GM12891 (cell line): Measurements from ENCODE around the gene OGG1.

ENCODE experiments used
- DNase-seq: peaks from one replicate; pipeline ENCODE4 v3.0.0; 2011; ENCODE audit warnings: low spot score; ENCODE audit not compliant: insufficient read length
- FAIRE-seq: peaks from 2 replicates; lab custom pipeline; 2011; peaks lifted over from hg19 to GRCh38; lab: Jason Lieb, UNC
- PAX5 ChIP-seq: IDR thresholded peaks from 2 replicates; pipeline ENCODE4 v1.6.1; 2011; ENCODE audit warnings: low read length, moderate library complexity, mild to moderate bottlenecking; ENCODE audit not compliant: insufficient read depth, severe bottlenecking
- POLR2A ChIP-seq: IDR thresholded peaks from 2 replicates; pipeline ENCODE4 v1.6.1; 2011; ENCODE audit warnings: low read depth, low read length, control low read depth
- POLR2AphosphoS5 ChIP-seq: IDR thresholded peaks from 2 replicates; pipeline ENCODE4 v1.6.1; 2011; ENCODE audit warnings: low read depth, low read length, control low read depth
- POU2F2 ChIP-seq: IDR thresholded peaks from 2 replicates; pipeline ENCODE4 v1.6.1; 2011; ENCODE audit warnings: low read depth, mild to moderate bottlenecking, control low read depth, low read length, moderate library complexity
- SPI1 ChIP-seq: IDR thresholded peaks from 2 replicates; pipeline ENCODE4 v1.6.1; 2011; ENCODE audit warnings: low read depth, low read length, control low read depth
- TAF1 ChIP-seq: IDR thresholded peaks from 2 replicates; pipeline ENCODE4 v1.6.1; 2011; ENCODE audit warnings: low read depth, low read length, control low read depth

The OGG1 gene

DNA sequence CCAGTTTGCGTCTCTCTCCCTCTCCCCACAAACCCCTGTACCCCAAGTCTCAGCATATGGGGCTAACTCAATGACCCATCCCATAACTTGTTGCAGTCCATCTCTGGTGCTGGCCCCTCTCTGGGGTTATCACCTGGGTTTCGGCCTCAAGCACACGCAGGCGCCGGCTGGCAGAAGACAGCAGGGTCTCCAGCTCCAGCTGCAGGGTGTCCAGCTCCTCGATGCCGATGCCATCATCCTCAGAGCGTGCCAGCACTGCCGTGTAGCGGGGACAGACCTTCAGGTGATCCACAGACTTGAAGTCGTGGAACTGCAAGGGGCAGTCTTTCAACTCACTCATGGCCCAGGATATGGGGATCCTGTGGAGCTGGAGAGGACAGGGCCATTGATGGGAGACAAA lies 41.4 kb downstream of the OGG1 start:
- no peak for TF ChIP-seq POU2F2
- no peak for TF ChIP-seq SPI1
- no peak for TF ChIP-seq POLR2AphosphoS5
- TF ChIP-seq PAX5 = no peak
- no peak for TF ChIP-seq POLR2A
- no peak for TF ChIP-seq TAF1
- DNase-seq = no peak
- no peak for FAIRE-seq

DNA sequence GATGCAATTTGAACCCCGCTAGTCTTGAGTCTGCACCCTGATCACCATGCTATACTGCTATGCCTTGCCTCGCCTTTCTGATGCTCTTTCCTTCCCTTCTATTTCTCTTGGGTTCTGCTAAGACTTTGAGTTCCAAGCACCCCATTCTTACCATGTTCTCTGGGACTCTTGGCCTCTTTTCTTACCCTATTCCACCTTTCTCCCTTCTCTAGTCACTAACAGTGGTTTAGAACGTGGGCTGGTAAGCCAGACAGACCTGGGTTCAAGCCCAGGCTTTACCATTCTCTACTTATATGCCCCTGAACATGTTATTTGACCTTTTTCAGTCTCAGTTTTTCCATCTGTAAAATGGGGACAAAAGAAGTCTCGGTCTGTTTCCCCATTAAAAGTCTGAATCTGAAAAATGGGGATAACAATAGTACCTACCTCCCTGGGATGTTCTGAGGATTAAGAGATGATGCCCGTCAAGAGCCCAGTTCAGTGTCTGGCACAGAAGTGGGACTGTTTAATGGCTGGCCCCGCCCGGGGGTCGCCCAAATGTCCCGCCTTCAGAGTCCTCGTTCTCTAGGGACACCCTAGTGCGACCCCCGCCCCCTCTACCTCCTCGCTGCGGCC lies 42.1 kb downstream of the OGG1 start:
- TF ChIP-seq TAF1 (no peak), POLR2A (peak; percentile 9)
- FAIRE-seq (no peak), DNase-seq (no peak)

- DNase-seq (peak; percentile 84), FAIRE-seq (peak; percentile 87)
Observed at GRCh38 chr3:9792405-9793160, 42.8 kb downstream of the OGG1 start, which contains the start of the genes ARPC4 and TADA3. ARPC4 (plus strand) TSS chr3:9793082; CDS start chr3:9793122, 40 bp downstream. TADA3 (minus strand) TSS chr3:9792473; CDS start chr3:9791466, 1,007 bp downstream.

DNA sequence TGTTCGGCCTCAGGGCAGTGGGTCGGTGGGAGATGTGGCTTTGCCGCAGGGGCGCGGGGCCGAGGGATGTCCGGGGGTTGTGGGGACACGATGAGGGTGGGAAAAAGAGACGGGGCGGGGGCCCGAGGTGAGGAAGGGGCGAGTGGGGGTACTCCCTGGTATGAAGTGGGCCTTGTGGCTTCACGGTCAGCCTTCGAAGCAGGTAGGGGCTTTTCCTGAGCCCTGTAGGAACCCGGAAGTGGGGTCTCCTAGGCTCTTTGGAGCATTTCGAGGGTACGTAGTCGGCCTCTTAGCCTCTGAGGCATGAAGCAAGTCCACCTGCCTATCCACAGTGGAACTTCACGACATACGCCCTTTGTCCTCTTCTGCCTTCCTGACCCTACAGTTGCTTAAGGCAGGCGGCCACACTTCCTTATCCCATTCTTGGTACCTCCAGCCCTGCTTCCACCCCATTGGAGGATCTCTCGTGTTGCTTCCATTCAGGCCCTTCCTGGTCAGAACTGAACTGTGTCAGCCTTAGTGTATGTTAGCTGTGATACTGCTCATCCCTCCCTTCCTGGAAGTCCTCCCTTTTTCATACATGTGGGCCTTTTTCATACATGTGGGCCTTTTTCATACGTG lies 43.5 kb downstream of the OGG1 start:
- DNase-seq (no peak), FAIRE-seq (peak; percentile 35)
- TF ChIP-seq POLR2A (peak; percentile 88), POU2F2 (no peak), POLR2AphosphoS5 (peak; percentile 76)

More at GRCh38 chr3:9792405-9793160, 42.8 kb downstream of the OGG1 start, which contains the start of the genes ARPC4 and TADA3:
- TF ChIP-seq POLR2AphosphoS5 (peak; percentile 81; the same call in 1 of the 2 replicates), POLR2A (peak; percentile 15), SPI1 (peak; percentile 74), TAF1 (peak; percentile 85), PAX5 (no peak), POU2F2 (peak; percentile 29; the same call in 1 of the 2 replicates)

- TF ChIP-seq SPI1 (no peak), TAF1 (no peak), POLR2A (0 out of 2 replicates have a peak, but pooled peaks have one; percentile 20), POU2F2 (no peak)
- no peak for DNase-seq
- FAIRE-seq = no peak
Observed at GRCh38 chr3:9794400-9794799, 44.6 kb downstream of the OGG1 start.

DNA sequence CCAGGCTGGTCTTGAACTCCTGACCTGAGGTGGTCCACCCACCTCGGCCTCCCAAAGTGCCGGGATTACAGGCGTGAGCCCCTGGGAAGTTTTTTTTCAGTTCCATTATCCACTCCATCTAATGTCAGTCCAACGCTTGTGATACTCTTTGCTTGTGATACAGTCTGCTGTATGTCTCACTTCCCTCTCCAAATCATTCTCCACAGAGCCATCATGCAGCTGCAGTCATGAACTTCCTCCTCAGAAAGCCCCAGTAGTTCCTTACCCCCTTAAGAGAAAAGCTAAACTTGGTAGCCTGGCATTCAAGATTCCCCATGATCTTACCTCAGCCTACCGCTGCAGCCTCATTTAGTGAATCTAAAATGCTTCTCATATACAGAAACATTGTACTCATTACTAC lies 45.5 kb downstream of the OGG1 start:
- peak; percentile 81 for TF ChIP-seq SPI1
- TF ChIP-seq TAF1 = no peak
- DNase-seq = no peak
- no peak for FAIRE-seq

DNA sequence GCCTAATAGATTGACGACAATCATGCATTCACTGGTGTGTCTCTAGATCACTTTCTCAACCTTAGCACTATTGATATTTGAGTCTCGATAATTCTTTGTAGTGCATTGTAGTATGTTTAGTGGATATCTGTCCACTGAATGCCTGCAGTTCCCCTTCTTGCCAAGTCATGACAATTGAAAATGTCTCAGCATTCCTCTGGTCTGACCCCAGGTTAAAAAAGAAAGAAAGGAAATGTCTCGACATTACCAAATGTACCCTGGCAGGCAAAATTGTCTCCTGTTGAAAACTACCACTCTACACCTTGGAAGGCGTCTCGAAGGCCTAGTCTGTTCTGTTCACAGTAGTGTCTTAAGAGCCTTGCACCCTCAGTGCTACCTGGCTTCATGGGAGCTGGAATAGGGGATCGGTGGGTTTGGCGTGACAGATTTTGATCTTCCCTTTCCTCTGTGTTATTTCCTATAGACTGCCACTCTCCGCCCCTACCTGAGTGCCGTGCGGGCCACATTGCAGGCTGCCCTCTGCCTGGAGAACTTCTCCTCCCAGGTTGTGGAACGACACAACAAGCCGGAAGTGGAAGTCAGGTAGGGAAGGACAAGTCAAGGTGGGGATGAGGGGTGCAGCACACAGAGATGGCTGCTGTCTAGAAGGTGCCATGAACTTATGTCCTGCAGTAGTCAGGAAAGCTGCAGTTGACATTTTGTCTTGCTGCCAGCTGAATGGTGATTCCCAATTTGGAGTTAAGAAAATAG lies 47.6 kb downstream of the OGG1 start:
- TF ChIP-seq SPI1 (no peak), POU2F2 (no peak), TAF1 (no peak), POLR2AphosphoS5 (no peak), PAX5 (no peak), POLR2A (no peak)
- FAIRE-seq (no peak), DNase-seq (no peak)

DNA sequence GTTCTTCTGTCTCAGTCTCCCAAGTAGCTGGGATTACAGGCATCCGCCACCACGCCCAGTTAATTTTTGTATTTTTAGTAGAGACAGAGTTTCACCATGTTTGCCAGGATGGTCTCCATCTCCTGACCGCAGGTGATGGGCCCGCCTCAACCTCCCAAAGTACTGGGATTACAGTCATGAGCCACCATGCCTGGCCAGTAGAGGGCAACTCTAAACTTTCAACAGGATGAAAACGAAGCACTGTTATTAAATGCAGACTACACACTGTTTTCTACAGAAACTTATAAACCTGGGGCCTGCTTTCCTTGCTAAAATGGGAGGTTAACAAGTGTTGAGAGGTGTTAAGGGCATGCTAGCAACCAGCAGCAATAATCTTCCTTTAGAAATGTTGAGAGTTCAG lies 50.8 kb downstream of the OGG1 start:
- FAIRE-seq = no peak
- TF ChIP-seq TAF1 = no peak
- no peak for TF ChIP-seq POU2F2
- no peak for TF ChIP-seq PAX5
- no peak for TF ChIP-seq SPI1
- no peak for TF ChIP-seq POLR2AphosphoS5
- no peak for TF ChIP-seq POLR2A

GRCh38 chr3:9803494-9803893 lies 53.7 kb downstream of the OGG1 start:
- DNase-seq (no peak), FAIRE-seq (no peak)
- TF ChIP-seq POU2F2 (no peak), SPI1 (no peak), POLR2A (no peak), PAX5 (no peak), POLR2AphosphoS5 (no peak), TAF1 (no peak)

More for the DNA sequence above, 50.8 kb downstream of the OGG1 start:
- no peak for DNase-seq

GRCh38 chr3:9804996-9805395 lies 55.2 kb downstream of the OGG1 start:
- DNase-seq = no peak
- TF ChIP-seq POU2F2 = no peak
- no peak for TF ChIP-seq PAX5
- no peak for TF ChIP-seq TAF1
- no peak for TF ChIP-seq SPI1
- no peak for TF ChIP-seq POLR2A
- no peak for TF ChIP-seq POLR2AphosphoS5
- FAIRE-seq = no peak
